Gastrocnemius medialis (tissue), 4 donors: Measurements from ENCODE around the gene FAM3A.

Source experiments
- CTCF ChIP-seq, 5 experiments: fragments of 450-650 bp in 3 of 5; fragments of 200-600 bp in 2 of 5; sonication (generic) in 2 of 5; IDR thresholded peaks in 4 of 5; conservative IDR thresholded peaks in 1 of 5; 1 replicate in 4 of 5; 2 replicates in 1 of 5; pipeline ENCODE4 v1.5.1; 2016 to 2019; ENCODE audit warnings: antibody characterized with exemption in 5 of 5, mild to moderate bottlenecking in 3 of 5, moderate library complexity in 3 of 5
- POLR2A ChIP-seq, 2 donors: fragments of 450-650 bp; IDR thresholded peaks; one replicate each; pipeline ENCODE4 v1.6.1; 2017; ENCODE audit warnings: antibody characterized with exemption in 2 of 2, mild to moderate bottlenecking in 2 of 2, moderate library complexity in 2 of 2

GRCh38 chrX:154548028-154548316 is 31.9 kb upstream of the FAM3A start:
- TF ChIP-seq CTCF (IDR thresholded peaks at IDR 0.05 in 4 of 5, conservative IDR thresholded peaks at IDR 0.05 in 1 of 5) (no peak), POLR2A (IDR thresholded peaks at IDR 0.05) (no peak)
